HG03103 (cell line): ENCODE measurements around the gene TBC1D5.
"Not testable (repeated sequence)": the region's sequence is repeated elsewhere in the genome, so short reads cannot be mapped to it uniquely, and the experiment has no call there.

ENCODE experiments used
- ATAC-seq: cut with Tn5 transposase; IDR thresholded peaks from one replicate; pipeline ENCODE4 v1.9.1; 2021; ENCODE audit warnings: low read depth; ENCODE audit not compliant: unreplicated experiment

The TBC1D5 gene

GRCh38 chr3:17752436-17752835 lies 10.0 kb upstream of the TBC1D5 start:
- ATAC-seq: no peak

- no peak for ATAC-seq
These were observed 7.4 kb upstream of the TBC1D5 start for GRCh38 chr3:17749705-17750293.

- peak; percentile 36 for ATAC-seq
These were observed 6.8 kb upstream of the TBC1D5 start for GRCh38 chr3:17749281-17749680.

- no peak for ATAC-seq
These were observed 5.4 kb upstream of the TBC1D5 start for GRCh38 chr3:17747890-17748247.

GRCh38 chr3:17747174-17747889 lies 4.9 kb upstream of the TBC1D5 start:
- peak; percentile 64 for ATAC-seq

GRCh38 chr3:17745894-17746293 lies 3.5 kb upstream of the TBC1D5 start:
- no peak for ATAC-seq

GRCh38 chr3:17745301-17745700 lies 2.9 kb upstream of the TBC1D5 start:
- no peak for ATAC-seq

GRCh38 chr3:17744693-17745092 lies 2.3 kb upstream of the TBC1D5 start:
- ATAC-seq: no peak

- no peak for ATAC-seq
These were observed 1.2 kb upstream of the TBC1D5 start for GRCh38 chr3:17743658-17743995.

- no peak for ATAC-seq
These were observed 638 bp upstream of the TBC1D5 start for GRCh38 chr3:17742880-17743657.

GRCh38 chr3:17741621-17742101 lies 770 bp downstream of the TBC1D5 start:
- ATAC-seq: no peak

- no peak for ATAC-seq
These were observed 1.7 kb downstream of the TBC1D5 start for GRCh38 chr3:17740721-17741141.

- ATAC-seq: no peak
These were observed 3.5 kb downstream of the TBC1D5 start for GRCh38 chr3:17738921-17739320.

- no peak for ATAC-seq
These were observed 4.2 kb downstream of the TBC1D5 start for GRCh38 chr3:17738219-17738618.

- no peak for ATAC-seq
These were observed 4.8 kb downstream of the TBC1D5 start for GRCh38 chr3:17737591-17737990.

- ATAC-seq: not testable (repeated sequence)
These were observed 7.1 kb downstream of the TBC1D5 start for GRCh38 chr3:17735362-17735761.

GRCh38 chr3:17733768-17734167 lies 8.7 kb downstream of the TBC1D5 start:
- ATAC-seq: no peak

GRCh38 chr3:17733215-17733614 lies 9.2 kb downstream of the TBC1D5 start:
- ATAC-seq: no peak

- no peak for ATAC-seq
These were observed 12.0 kb downstream of the TBC1D5 start for GRCh38 chr3:17730318-17730967.

- ATAC-seq: no peak
These were observed 16.1 kb downstream of the TBC1D5 start for GRCh38 chr3:17726313-17726712.

- ATAC-seq: not testable (repeated sequence)
These were observed 16.6 kb downstream of the TBC1D5 start for GRCh38 chr3:17725844-17726243.
